Psoas muscle (tissue), 8 donors: ENCODE results near the gene TNIK. TPM values are rescaled to one million over a fixed set of nuclear protein-coding genes. Genes with fewer than 3 reads are reported as not detected.

ENCODE experiments used
- ATAC-seq, 4 donors: fragments of 200-7000 bp; cut with Tn5 transposase; one replicate each; pipeline ENCODE4 v1.9.1; 2020; ENCODE audit warnings: moderate library complexity in 3 of 4, mild to moderate bottlenecking in 2 of 4
- DNase-seq, 2 donors: peaks; one replicate each; pipeline ENCODE4 v3.0.0-alpha.2; 2020
- H3K27ac ChIP-seq: fragments of 200-600 bp; one replicate; pipeline ENCODE4 v1.8.0; 2022
- H3K27me3 ChIP-seq, 3 donors: fragments of 200-600 bp in 1 of 3; one replicate each; pipeline versions ENCODE4 v1.6.1 to v1.8.0; 2013 to 2022; ENCODE audit warnings: low read length in 2 of 3, mild to moderate bottlenecking in 2 of 3, moderate library complexity in 1 of 3; ENCODE audit not compliant: insufficient read depth in 3 of 3
- H3K36me3 ChIP-seq, 2 donors: fragments of 200-600 bp in 1 of 2; one replicate each; pipeline versions ENCODE4 v1.6.1 to v1.8.0; 2013 to 2022; ENCODE audit warnings: low read depth in 1 of 2, mild to moderate bottlenecking in 1 of 2, moderate library complexity in 1 of 2; ENCODE audit not compliant: insufficient read depth in 1 of 2
- H3K4me1 ChIP-seq: fragments of 200-600 bp; one replicate; pipeline ENCODE4 v1.8.0; 2022
- H3K4me3 ChIP-seq: fragments of 200-600 bp; one replicate; pipeline ENCODE4 v1.8.0; 2022; ENCODE audit warnings: mild to moderate bottlenecking
- H3K9me3 ChIP-seq: fragments of 200-600 bp; one replicate; pipeline ENCODE4 v1.8.0; 2022
- CTCF ChIP-seq: fragments of 200-600 bp; IDR thresholded peaks from one replicate; pipeline ENCODE4 v1.8.0; 2022; ENCODE audit warnings: antibody characterized with exemption
- WGBS, 3 donors: extraction: QIAGEN DNeasy Blood & Tissue Kit; methylation state at CpG; one replicate each; pipeline versions ENCODE4 v1.1.6 to v1.1.7; 2013; 5-methylcytosine and 5-hydroxymethylcytosine counted together
- intact Hi-C, 2 donors: fragments of 100-400 bp; cut with DNase I; formaldehyde crosslinking; loops; one replicate each; pipeline versions ENCODE4 v1.11.0 to v1.14.2; 2022
- polyA plus RNA-seq, 3 donors: library from polyadenylated mRNA; stranded (reverse); fragments of 200-250 nt; gene quantifications; one replicate each; pipeline ENCODE4 v1.2.3, GENCODE V29; 2013
- total RNA-seq, 4 donors: library from RNA; stranded (reverse); fragmentation: NEBNext Ultra II Directional in 2 of 4; extraction: Animal tissue kit (Norgen Biotek cat#: 25700) in 2 of 4; gene quantifications; one replicate each; pipeline versions ENCODE4 v1.2.1 to v1.2.4, GENCODE V29; 2021 to 2023
- donor health status: healthy with polysubstance abuse.
- donor health status: DM: no; HTN: no; CAD: no; lungs with moderate emphysema.
- donor health status: Bipolar disorder and iron deficiency.
- donor health status: healthy.
- donor health status: DM: yes; HTN: yes; CAD: no.
- donor health status: DM: no; HTN: no; CAD: no.
- donor health status: DM: no; HTN: no; CAD: no.
- donor health status: DM: yes; HTN: yes; CAD: no.

Gene TNIK
- total and polyA plus RNA-seq, 7 donors, result 9.9 to 32.4 (median 12.5) TPM

GRCh38 chr3:171282041-171282440 is 178.2 kb downstream of the TNIK start:
- Histone ChIP-seq H3K36me3 (no peaks in the 10 kb centered on the region), H3K27ac (peak overlapping the region; percentile 90), H3K4me3 (peak overlapping the region; percentile 43), H3K27me3 (no peaks in the 10 kb centered on the region), H3K9me3 (no peaks in the 10 kb centered on the region), H3K4me1 (peaks cover 55% of the 10 kb centered on the region)
- TF ChIP-seq CTCF, result no peak
- WGBS, 3 donors, result 4 to 23% (median 22%) methylated on average over 4 of the region's 4 CpGs
- DNase-seq (no peak), ATAC-seq (peak in 1 of 4 donors; percentile 45)
- intact Hi-C loops, result no loop called here

- Histone ChIP-seq H3K27me3 (no peaks in the 10 kb centered on the region), H3K9me3 (no peaks in the 10 kb centered on the region), H3K4me1 (peaks cover 50% of the 10 kb centered on the region), H3K4me3 (peak overlapping the region; percentile 43), H3K27ac (peak overlapping the region; percentile 28), H3K36me3 (no peaks in the 10 kb centered on the region)
- intact Hi-C loops, result no loop called here
- no peak for TF ChIP-seq CTCF
- DNase-seq, result no peak
- WGBS, 3 donors, result 59 to 64% (median 61%) methylated on average over 2 of the region's 2 CpGs
- ATAC-seq, result no peak
Measured at GRCh38 chr3:171281256-171281992, 178.8 kb downstream of the TNIK start.

- 66 to 72% (median 68%) methylated on average over 3 of the region's 3 CpGs for WGBS, 3 donors
- TF ChIP-seq CTCF, result no peak
- Histone ChIP-seq H3K4me3 (no peak overlapping the region), H3K27me3 (no peaks in the 10 kb centered on the region), H3K9me3 (no peaks in the 10 kb centered on the region), H3K4me1 (peaks cover 38% of the 10 kb centered on the region), H3K36me3 (no peaks in the 10 kb centered on the region), H3K27ac (no peak overlapping the region)
- no peak for DNase-seq
- intact Hi-C loops, result no loop called here
- ATAC-seq, result no peak
Measured at GRCh38 chr3:171279972-171280371, 180.2 kb downstream of the TNIK start.

GRCh38 chr3:171278299-171278590 is 182.0 kb downstream of the TNIK start:
- no peak for ATAC-seq
- intact Hi-C loops, result no loop called here
- TF ChIP-seq CTCF, result no peak
- Histone ChIP-seq H3K27me3 (no peaks in the 10 kb centered on the region), H3K27ac (no peak overlapping the region), H3K4me1 (peaks cover 22% of the 10 kb centered on the region), H3K4me3 (no peak overlapping the region), H3K9me3 (no peaks in the 10 kb centered on the region), H3K36me3 (no peaks in the 10 kb centered on the region)
- no peak for DNase-seq
